Measurements from ENCODE around the gene CAMSAP3. TPM values are rescaled to one million over a fixed set of nuclear protein-coding genes. Genes with fewer than 3 reads are reported as not detected.

The CAMSAP3 gene
- total RNA-seq, 1 experiment from 2014 or later, result 28.4 TPM

DNA sequence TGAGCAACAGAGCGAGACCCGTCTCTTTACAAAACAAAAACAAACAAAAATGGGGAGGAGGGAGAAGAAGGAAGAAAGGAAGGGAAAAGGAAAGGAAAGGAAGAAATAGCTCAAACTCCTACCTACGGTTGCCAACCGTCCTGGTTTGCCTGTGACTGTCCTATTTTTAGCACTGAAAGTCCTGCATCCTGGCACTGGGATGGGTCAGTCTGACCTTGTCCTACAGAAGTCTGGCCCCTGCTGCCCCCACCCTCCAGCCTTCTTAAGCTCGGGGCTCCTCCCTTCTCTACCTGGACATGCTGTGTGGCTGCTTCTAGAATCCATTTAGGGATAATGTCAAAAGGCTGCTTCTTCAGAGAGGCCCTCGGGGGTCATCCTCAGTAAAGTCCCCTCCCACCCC, 40.0 kb downstream of the CAMSAP3 start:
- WGBS (ENCODE audit: extremely low coverage, insufficient read length, low lambda C conversion rate), result no CpG with 5 or more reads among the region's 6 CpGs
- no peak overlapping the region for H3K9ac ChIP-seq (ENCODE audit: extremely low read depth, insufficient read length, low read length)

More for the DNA sequence above, 40.0 kb downstream of the CAMSAP3 start:
- Histone ChIP-seq H4K91ac (ENCODE audit: insufficient read length, low read depth, low read length) (no peak overlapping the region), H2AFZ (ENCODE audit: low read length) (no peak overlapping the region), H3K14ac (ENCODE audit: insufficient read depth, low read length) (no peak overlapping the region), H3K4ac (ENCODE audit: low read depth, low read length) (no peak overlapping the region), H2BK20ac (ENCODE audit: low read depth, low read length, poor library complexity, severe bottlenecking) (no peak overlapping the region), H4K20me1 (ENCODE audit: control insufficient read depth, insufficient read depth, insufficient read length) (no peaks in the 10 kb centered on the region), H3K79me2 (ENCODE audit: insufficient read depth, low read length) (no peaks in the 10 kb centered on the region; the same call in 1 of the 2 replicates), H3K27ac (ENCODE audit: insufficient read length, low read depth, low read length) (no peak overlapping the region), H2BK15ac (ENCODE audit: low read depth, low read length) (no peak overlapping the region), H3K9me3 (ENCODE audit: control insufficient read depth, low read depth, low read length) (no peaks in the 10 kb centered on the region), H3T11ph (ENCODE audit: low read length) (no peak overlapping the region), H3K4me2 (ENCODE audit: insufficient read depth, insufficient read length, low read length) (no peak overlapping the region), H3K27me3 (ENCODE audit: insufficient read depth, low read length) (peaks cover 16% of the 10 kb centered on the region; the same call in 1 of the 2 replicates), H2AK5ac (ENCODE audit: insufficient read length, low read length) (no peak overlapping the region), H4K5ac (ENCODE audit: insufficient read length, low read depth, low read length) (no peak overlapping the region), H2BK5ac (ENCODE audit: insufficient read length, low read length) (no peak overlapping the region), H2BK120ac (ENCODE audit: low read depth, low read length, poor library complexity, severe bottlenecking) (no peak overlapping the region), H4K8ac (replicated peaks; ENCODE audit: insufficient read length, low read depth, low read length) (no peak overlapping the region), H3K79me1 (ENCODE audit: insufficient read depth, low read depth, low read length, poor library complexity, severe bottlenecking) (peaks cover 2% of the 10 kb centered on the region), H3K23me2 (ENCODE audit: insufficient read length, low read depth, low read length, poor library complexity, severe bottlenecking) (no peaks in the 10 kb centered on the region), H3K56ac (ENCODE audit: insufficient read length, low read depth, low read length) (no peak overlapping the region), H3K23ac (ENCODE audit: insufficient read length, low read depth, low read length) (no peak overlapping the region), H3K4me1 (ENCODE audit: insufficient read depth, low read length) (no peaks in the 10 kb centered on the region), H3K18ac (ENCODE audit: insufficient read length, low read depth, low read length) (no peak overlapping the region), H2BK12ac (ENCODE audit: insufficient read length, low read depth, low read length) (no peak overlapping the region)
- Mint-ChIP-seq H3K4me3 (peak overlapping the region in 1 of 2 experiments; percentile 81; a peak in 1 of 5 replicates), H3K9me3 (no peaks in the 10 kb centered on the region), H3K36me3 (ENCODE audit: insufficient read depth in 1 of 3, low read depth in 3 of 3) (peaks cover 7 to 17% (median 13%) of the 10 kb centered on the region in 3 experiments; a peak in 6 of 7 replicates), H3K4me1 (peaks cover 1 to 7% of the 10 kb centered on the region in 2 experiments; a peak in 3 of 4 replicates), H3K27me3 (ENCODE audit: low read depth) (peaks cover 30% of the 10 kb centered on the region), H3K27ac (no peak overlapping the region)
- no peak for TF ChIP-seq CTCF (conservative IDR thresholded peaks at IDR 0.05)
- DNase-seq, result no peak

Data from H9 (cell line).